SK-N-SH treated with all-trans-retinoic acid at 6 μM for 48 hours (cell line): ENCODE measurements around the gene UGT2A3.

Experiments
- ATAC-seq: fragments of 200-7000 bp; cut with Tn5 transposase; 3 replicates; pipeline ENCODE4 v1.9.1; 2020; ENCODE audit warnings: mild to moderate bottlenecking, moderate library complexity
- ARNTL ChIP-seq: fragments of 450-650 bp; formaldehyde crosslinking; IDR thresholded peaks from 2 replicates; pipeline ENCODE4 v1.5.0; 2020; ENCODE audit warnings: low read depth, mild to moderate bottlenecking, moderate library complexity, borderline replicate concordance
- BACH2 ChIP-seq: fragments of 250-450 bp; sonication (Bioruptor Pico); IDR thresholded peaks from 2 replicates; pipeline ENCODE4 v1.9.0; 2021; ENCODE audit warnings: mild to moderate bottlenecking, borderline replicate concordance
- CREB5 ChIP-seq: fragments of 250-450 bp; sonication (Bioruptor Pico); IDR thresholded peaks from 2 replicates; pipeline ENCODE4 v1.5.1; 2020; ENCODE audit warnings: low read depth, mild to moderate bottlenecking, moderate library complexity
- CSDC2 ChIP-seq: fragments of 250-450 bp; sonication (Bioruptor Pico); IDR thresholded peaks from 2 replicates; pipeline ENCODE4 v1.5.0; 2020; ENCODE audit warnings: mild to moderate bottlenecking, moderate library complexity
- CSRNP3 ChIP-seq: fragments of 250-450 bp; sonication (Bioruptor Pico); IDR thresholded peaks from 2 replicates; pipeline ENCODE4 v1.5.1; 2021; ENCODE audit warnings: mild to moderate bottlenecking, moderate library complexity
- ESRRG ChIP-seq: fragments of 250-450 bp; sonication (Bioruptor Pico); IDR thresholded peaks from 2 replicates; pipeline ENCODE4 v1.6.1; 2021; ENCODE audit warnings: mild to moderate bottlenecking
- GLIS3 ChIP-seq: fragments of 250-450 bp; sonication (Bioruptor Pico); IDR thresholded peaks from 2 replicates; pipeline ENCODE4 v1.5.0; 2020; ENCODE audit warnings: mild to moderate bottlenecking, moderate library complexity
- ISL1 ChIP-seq: fragments of 250-450 bp; sonication (Bioruptor Pico); IDR thresholded peaks from 2 replicates; pipeline ENCODE4 v2.1.2; 2022; ENCODE audit warnings: mild to moderate bottlenecking, moderate library complexity
- OSR1 ChIP-seq: fragments of 250-450 bp; sonication (Bioruptor Pico); IDR thresholded peaks from 2 replicates; pipeline ENCODE4 v1.8.0; 2022; ENCODE audit warnings: moderate library complexity, mild to moderate bottlenecking, inconsistent platforms
- PATZ1 ChIP-seq: fragments of 250-450 bp; sonication (Bioruptor Pico); IDR thresholded peaks from 2 replicates; pipeline ENCODE4 v1.8.0; 2020; ENCODE audit warnings: mild to moderate bottlenecking, moderate library complexity, borderline replicate concordance
- POU6F1 ChIP-seq: fragments of 250-450 bp; sonication (Bioruptor Pico); IDR thresholded peaks from 2 replicates; pipeline ENCODE4 v1.8.0; 2021; ENCODE audit warnings: low read depth, mild to moderate bottlenecking, moderate library complexity, borderline replicate concordance
- PPARA ChIP-seq: fragments of 250-450 bp; sonication (Bioruptor Pico); IDR thresholded peaks from 2 replicates; pipeline ENCODE4 v1.5.0; 2020; ENCODE audit warnings: mild to moderate bottlenecking, borderline replicate concordance
- RARB ChIP-seq: fragments of 250-450 bp; sonication (Bioruptor Pico); IDR thresholded peaks from 2 replicates; pipeline ENCODE4 v1.8.0; 2021; ENCODE audit warnings: mild to moderate bottlenecking, moderate library complexity
- SNAI2 ChIP-seq: fragments of 250-450 bp; sonication (Bioruptor Pico); IDR thresholded peaks from 2 replicates; pipeline ENCODE4 v1.5.0; 2020; ENCODE audit warnings: mild to moderate bottlenecking, moderate library complexity
- TCF4 ChIP-seq: fragments of 250-450 bp; sonication (Bioruptor Pico); IDR thresholded peaks from 2 replicates; pipeline ENCODE4 v1.8.0; 2021; ENCODE audit warnings: mild to moderate bottlenecking, moderate library complexity, borderline replicate concordance
- TOX ChIP-seq: fragments of 250-450 bp; sonication (Bioruptor Pico); IDR thresholded peaks from 2 replicates; pipeline ENCODE4 v1.8.0; 2021; ENCODE audit warnings: mild to moderate bottlenecking, moderate library complexity, borderline replicate concordance
- TSHZ2 ChIP-seq: fragments of 250-450 bp; sonication (Bioruptor Pico); IDR thresholded peaks from 2 replicates; pipeline ENCODE4 v1.5.0; 2020; ENCODE audit warnings: mild to moderate bottlenecking, moderate library complexity
- ZC3H10 ChIP-seq: fragments of 250-450 bp; sonication (Bioruptor Pico); IDR thresholded peaks from 2 replicates; pipeline ENCODE4 v1.5.1; 2021; ENCODE audit warnings: mild to moderate bottlenecking, moderate library complexity
- ZFP3 ChIP-seq: fragments of 250-450 bp; sonication (Bioruptor Pico); IDR thresholded peaks from 2 replicates; pipeline ENCODE4 v1.5.0; 2020; ENCODE audit warnings: mild to moderate bottlenecking, moderate library complexity
- ZFP30 ChIP-seq: fragments of 450-650 bp; formaldehyde crosslinking; IDR thresholded peaks from 2 replicates; pipeline ENCODE4 v1.5.0; 2022; ENCODE audit warnings: mild to moderate bottlenecking, moderate library complexity
- ZNF565 ChIP-seq: fragments of 450-650 bp; formaldehyde crosslinking; conservative IDR thresholded peaks from 2 replicates; pipeline ENCODE4 v1.5.0; 2020; ENCODE audit warnings: low read depth, mild to moderate bottlenecking, moderate library complexity
- ZNF70 ChIP-seq: fragments of 450-650 bp; formaldehyde crosslinking; IDR thresholded peaks from 2 replicates; pipeline ENCODE4 v1.5.0; 2020; ENCODE audit warnings: mild to moderate bottlenecking, moderate library complexity
- ZNF8 ChIP-seq: fragments of 450-650 bp; formaldehyde crosslinking; IDR thresholded peaks from 2 replicates; pipeline ENCODE4 v1.5.0; 2020; ENCODE audit warnings: mild to moderate bottlenecking, moderate library complexity

The UGT2A3 gene

GRCh38 chr4:68951078-68951805, at the start of gene UGT2A3:
UGT2A3 (minus strand) TSS chr4:68951804; CDS start chr4:68951760, 44 bp downstream.
- TF ChIP-seq POU6F1 (CRISPR knock-in tag) (no peak), ARNTL (no peak), RARB (CRISPR knock-in tag) (no peak), TOX (CRISPR knock-in tag) (no peak), ZC3H10 (CRISPR knock-in tag) (no peak), TCF4 (no peak), BACH2 (CRISPR knock-in tag) (no peak), ZNF70 (CRISPR knock-in tag) (no peak), ZNF8 (CRISPR knock-in tag) (no peak), ZFP3 (CRISPR knock-in tag) (no peak), TSHZ2 (CRISPR knock-in tag) (no peak), GLIS3 (CRISPR knock-in tag) (no peak), PATZ1 (CRISPR knock-in tag) (no peak)

GRCh38 chr4:68997040-68997439, 45.4 kb upstream of the UGT2A3 start:
- TF ChIP-seq ZNF70 (CRISPR knock-in tag) (no peak), ZFP3 (CRISPR knock-in tag) (no peak), ISL1 (CRISPR knock-in tag) (no peak), OSR1 (CRISPR knock-in tag) (no peak), TOX (CRISPR knock-in tag) (no peak), CREB5 (CRISPR knock-in tag) (no peak), SNAI2 (CRISPR knock-in tag) (no peak), PPARA (CRISPR knock-in tag) (no peak), TSHZ2 (CRISPR knock-in tag) (no peak)
- TF ChIP-seq, all 23 proteins: peak for 0
- ATAC-seq = no peak

More at GRCh38 chr4:68951078-68951805, at the start of gene UGT2A3:
- ATAC-seq = no peak

- no peak for ATAC-seq
- TF ChIP-seq ZNF70 (CRISPR knock-in tag) = no peak
- no peak for TF ChIP-seq ZNF8 (CRISPR knock-in tag)
- no peak for TF ChIP-seq ARNTL
- TF ChIP-seq ZFP3 (CRISPR knock-in tag) = no peak
- no peak for TF ChIP-seq ISL1 (CRISPR knock-in tag)
- no peak for TF ChIP-seq POU6F1 (CRISPR knock-in tag)
- no peak for TF ChIP-seq ESRRG (CRISPR knock-in tag)
- no peak for TF ChIP-seq ZNF565 (CRISPR knock-in tag)
- TF ChIP-seq PPARA (CRISPR knock-in tag) = no peak
- TF ChIP-seq TCF4 = no peak
- no peak for TF ChIP-seq TOX (CRISPR knock-in tag)
- no peak for TF ChIP-seq CSDC2 (CRISPR knock-in tag)
- TF ChIP-seq RARB (CRISPR knock-in tag) = no peak
- TF ChIP-seq ZC3H10 (CRISPR knock-in tag) = no peak
- no peak for TF ChIP-seq ZFP30 (CRISPR knock-in tag)
- TF ChIP-seq CSRNP3 = no peak
These were observed 43.7 kb upstream of the UGT2A3 start for GRCh38 chr4:68995292-68995691.
